ENCODE results near the gene UBE2E2.

GRCh38 chr3:23620638-23621015 is 417.5 kb downstream of the UBE2E2 start:
- TF ChIP-seq ARNT (IDR thresholded peaks at IDR 0.05) (no peak), ZNF232 (CRISPR knock-in tag; IDR thresholded peaks at IDR 0.05; ENCODE audit: borderline replicate concordance) (no peak), CTCF (CRISPR knock-in tag; IDR thresholded peaks at IDR 0.05) (no peak), SMAD3 (CRISPR knock-in tag; IDR thresholded peaks at IDR 0.05) (no peak), POLR2A (IDR thresholded peaks at IDR 0.05; ENCODE audit: insufficient read depth in 1 of 2, low read depth in 2 of 2, low read length in 2 of 2) (no peak)

Measured in HepG2 (cell line).